ENCODE results near the gene NAV1. TPM values are rescaled to one million over a fixed set of nuclear protein-coding genes. Genes with fewer than 3 reads are reported as not detected.

NAV1 gene
- total RNA-seq, 1 experiment from 2014 or later: 2.9 TPM

GRCh38 chr1:201506557-201507359, 32.2 kb upstream of the NAV1 start, which contains the start of gene CSRP1:
CSRP1 (minus strand) TSS chr1:201507123; CDS start chr1:201496303, 10,820 bp downstream.
- H3K27ac ChIP-seq (ENCODE audit: low read length): peak within 1 kb of the TSS; percentile 69
- no peaks in the 10 kb centered on the region; the same call in 1 of the 2 replicates for H4K20me1 ChIP-seq (ENCODE audit: insufficient read depth, low read depth, low read length)
- no peaks in the 10 kb centered on the region for H3K9me2 ChIP-seq (replicated peaks; ENCODE audit: insufficient read depth, low read length)
- no peaks in the 10 kb centered on the region for H3K27me3 ChIP-seq (ENCODE audit: low read length)
- H3K4me2 ChIP-seq (ENCODE audit: low read depth, low read length, poor library complexity, severe bottlenecking): peak within 1 kb of the TSS; percentile 97
- H3K79me2 ChIP-seq (ENCODE audit: low read length): peaks cover 44% of the 10 kb centered on the region
- H3K4me3 ChIP-seq (ENCODE audit: low read length): peak within 1 kb of the TSS; percentile 88
- peak within 1 kb of the TSS; percentile 88 for H3K9ac ChIP-seq (ENCODE audit: low read length)
- peak; percentile 94 for DNase-seq
- peaks cover 69% of the 10 kb centered on the region for H3K4me1 ChIP-seq (ENCODE audit: low read length)
- no peaks in the 10 kb centered on the region for H3K9me3 ChIP-seq (ENCODE audit: low read length)
- H2AFZ ChIP-seq (ENCODE audit: low read length): peak within 1 kb of the TSS; percentile 94
- no peaks in the 10 kb centered on the region for H3K36me3 ChIP-seq (ENCODE audit: insufficient read depth, low read length)

- peak overlapping the region; percentile 88 for H3K9ac ChIP-seq (ENCODE audit: low read length)
- no peaks in the 10 kb centered on the region for H3K9me3 ChIP-seq (ENCODE audit: low read length)
- peak overlapping the region; percentile 88 for H3K4me3 ChIP-seq (ENCODE audit: low read length)
- no peaks in the 10 kb centered on the region for H3K36me3 ChIP-seq (ENCODE audit: insufficient read depth, low read length)
- H3K27ac ChIP-seq (ENCODE audit: low read length): peak overlapping the region; percentile 3; the same call in 1 of the 2 replicates
- no peak for DNase-seq
- peak overlapping the region; percentile 97 for H3K4me2 ChIP-seq (ENCODE audit: low read depth, low read length, poor library complexity, severe bottlenecking)
- no peaks in the 10 kb centered on the region for H3K9me2 ChIP-seq (replicated peaks; ENCODE audit: insufficient read depth, low read length)
- no peaks in the 10 kb centered on the region for H3K27me3 ChIP-seq (ENCODE audit: low read length)
- H4K20me1 ChIP-seq (ENCODE audit: insufficient read depth, low read depth, low read length): no peaks in the 10 kb centered on the region; the same call in 1 of the 2 replicates
- peaks cover 75% of the 10 kb centered on the region for H3K4me1 ChIP-seq (ENCODE audit: low read length)
- H2AFZ ChIP-seq (ENCODE audit: low read length): peak overlapping the region; percentile 94
- H3K79me2 ChIP-seq (ENCODE audit: low read length): peaks cover 40% of the 10 kb centered on the region
These were observed 31.6 kb upstream of the NAV1 start for GRCh38 chr1:201507360-201507675.

GRCh38 chr1:201508809-201509208, 30.1 kb upstream of the NAV1 start:
- DNase-seq: no peak
- Histone ChIP-seq H2AFZ (ENCODE audit: low read length) (no peak overlapping the region), H3K79me2 (ENCODE audit: low read length) (peaks cover 28% of the 10 kb centered on the region), H3K36me3 (ENCODE audit: insufficient read depth, low read length) (no peaks in the 10 kb centered on the region), H3K4me1 (ENCODE audit: low read length) (peaks cover 77% of the 10 kb centered on the region), H3K27ac (ENCODE audit: low read length) (no peak overlapping the region), H4K20me1 (ENCODE audit: insufficient read depth, low read depth, low read length) (no peaks in the 10 kb centered on the region; the same call in 1 of the 2 replicates), H3K9me3 (ENCODE audit: low read length) (no peaks in the 10 kb centered on the region), H3K4me3 (ENCODE audit: low read length) (no peak overlapping the region), H3K9me2 (replicated peaks; ENCODE audit: insufficient read depth, low read length) (no peaks in the 10 kb centered on the region), H3K9ac (ENCODE audit: low read length) (no peak overlapping the region), H3K27me3 (ENCODE audit: low read length) (no peaks in the 10 kb centered on the region), H3K4me2 (ENCODE audit: low read depth, low read length, poor library complexity, severe bottlenecking) (no peak overlapping the region)

- H3K9me3 ChIP-seq (ENCODE audit: low read length): no peaks in the 10 kb centered on the region
- no peak overlapping the region for H3K9ac ChIP-seq (ENCODE audit: low read length)
- DNase-seq: no peak
- H3K27ac ChIP-seq (ENCODE audit: low read length): no peak overlapping the region
- H3K4me2 ChIP-seq (ENCODE audit: low read depth, low read length, poor library complexity, severe bottlenecking): peak overlapping the region; percentile 33
- H2AFZ ChIP-seq (ENCODE audit: low read length): no peak overlapping the region
- H3K9me2 ChIP-seq (replicated peaks; ENCODE audit: insufficient read depth, low read length): no peaks in the 10 kb centered on the region
- no peaks in the 10 kb centered on the region; the same call in 1 of the 2 replicates for H4K20me1 ChIP-seq (ENCODE audit: insufficient read depth, low read depth, low read length)
- H3K4me3 ChIP-seq (ENCODE audit: low read length): no peak overlapping the region
- no peaks in the 10 kb centered on the region for H3K27me3 ChIP-seq (ENCODE audit: low read length)
- H3K36me3 ChIP-seq (ENCODE audit: insufficient read depth, low read length): no peaks in the 10 kb centered on the region
- H3K4me1 ChIP-seq (ENCODE audit: low read length): peaks cover 68% of the 10 kb centered on the region
- H3K79me2 ChIP-seq (ENCODE audit: low read length): peaks cover 18% of the 10 kb centered on the region
These were observed 29.1 kb upstream of the NAV1 start for GRCh38 chr1:201509601-201510374.

GRCh38 chr1:201510734-201511133, 28.2 kb upstream of the NAV1 start:
- Histone ChIP-seq H3K4me1 (ENCODE audit: low read length) (peaks cover 58% of the 10 kb centered on the region), H3K36me3 (ENCODE audit: insufficient read depth, low read length) (no peaks in the 10 kb centered on the region), H3K27ac (ENCODE audit: low read length) (no peak overlapping the region), H3K4me2 (ENCODE audit: low read depth, low read length, poor library complexity, severe bottlenecking) (peak overlapping the region; percentile 33), H3K9ac (ENCODE audit: low read length) (no peak overlapping the region), H4K20me1 (ENCODE audit: insufficient read depth, low read depth, low read length) (no peaks in the 10 kb centered on the region; the same call in 1 of the 2 replicates), H3K4me3 (ENCODE audit: low read length) (no peak overlapping the region), H3K27me3 (ENCODE audit: low read length) (no peaks in the 10 kb centered on the region), H3K79me2 (ENCODE audit: low read length) (peaks cover 9% of the 10 kb centered on the region), H2AFZ (ENCODE audit: low read length) (no peak overlapping the region), H3K9me3 (ENCODE audit: low read length) (no peaks in the 10 kb centered on the region), H3K9me2 (replicated peaks; ENCODE audit: insufficient read depth, low read length) (no peaks in the 10 kb centered on the region)
- DNase-seq: peak; percentile 73

GRCh38 chr1:201511396-201511940, 27.5 kb upstream of the NAV1 start:
- peak overlapping the region; percentile 33 for H3K4me2 ChIP-seq (ENCODE audit: low read depth, low read length, poor library complexity, severe bottlenecking)
- H2AFZ ChIP-seq (ENCODE audit: low read length): no peak overlapping the region
- H3K27me3 ChIP-seq (ENCODE audit: low read length): no peaks in the 10 kb centered on the region
- peak overlapping the region; percentile 24; the same call in 1 of the 2 replicates for H3K9ac ChIP-seq (ENCODE audit: low read length)
- H3K79me2 ChIP-seq (ENCODE audit: low read length): peaks cover 1% of the 10 kb centered on the region
- no peaks in the 10 kb centered on the region for H3K9me2 ChIP-seq (replicated peaks; ENCODE audit: insufficient read depth, low read length)
- peak; percentile 47 for DNase-seq
- H3K4me1 ChIP-seq (ENCODE audit: low read length): peaks cover 51% of the 10 kb centered on the region
- no peak overlapping the region for H3K4me3 ChIP-seq (ENCODE audit: low read length)
- H3K9me3 ChIP-seq (ENCODE audit: low read length): no peaks in the 10 kb centered on the region
- H4K20me1 ChIP-seq (ENCODE audit: insufficient read depth, low read depth, low read length): no peaks in the 10 kb centered on the region
- no peaks in the 10 kb centered on the region for H3K36me3 ChIP-seq (ENCODE audit: insufficient read depth, low read length)
- H3K27ac ChIP-seq (ENCODE audit: low read length): no peak overlapping the region

- DNase-seq: peak; percentile 64
- H3K36me3 ChIP-seq (ENCODE audit: insufficient read depth, low read length): no peaks in the 10 kb centered on the region
- no peaks in the 10 kb centered on the region for H3K27me3 ChIP-seq (ENCODE audit: low read length)
- H3K4me3 ChIP-seq (ENCODE audit: low read length): no peak overlapping the region
- H4K20me1 ChIP-seq (ENCODE audit: insufficient read depth, low read depth, low read length): no peaks in the 10 kb centered on the region
- H3K27ac ChIP-seq (ENCODE audit: low read length): no peak overlapping the region
- no peak overlapping the region for H2AFZ ChIP-seq (ENCODE audit: low read length)
- H3K9ac ChIP-seq (ENCODE audit: low read length): peak overlapping the region; percentile 24; the same call in 1 of the 2 replicates
- H3K4me1 ChIP-seq (ENCODE audit: low read length): peaks cover 50% of the 10 kb centered on the region
- no peaks in the 10 kb centered on the region for H3K9me2 ChIP-seq (replicated peaks; ENCODE audit: insufficient read depth, low read length)
- H3K4me2 ChIP-seq (ENCODE audit: low read depth, low read length, poor library complexity, severe bottlenecking): peak overlapping the region; percentile 33
- H3K79me2 ChIP-seq (ENCODE audit: low read length): no peaks in the 10 kb centered on the region
- H3K9me3 ChIP-seq (ENCODE audit: low read length): no peaks in the 10 kb centered on the region
These were observed 26.9 kb upstream of the NAV1 start for GRCh38 chr1:201511941-201512539.

Measured in Karpas-422 (cell line).